ENCODE measurements around the gene TSEN34. TPM values are rescaled to one million over a fixed set of nuclear protein-coding genes. Genes with fewer than 3 reads are reported as not detected.

TSEN34 gene
- total RNA-seq, 1 donor, result 83.8 TPM

DNA sequence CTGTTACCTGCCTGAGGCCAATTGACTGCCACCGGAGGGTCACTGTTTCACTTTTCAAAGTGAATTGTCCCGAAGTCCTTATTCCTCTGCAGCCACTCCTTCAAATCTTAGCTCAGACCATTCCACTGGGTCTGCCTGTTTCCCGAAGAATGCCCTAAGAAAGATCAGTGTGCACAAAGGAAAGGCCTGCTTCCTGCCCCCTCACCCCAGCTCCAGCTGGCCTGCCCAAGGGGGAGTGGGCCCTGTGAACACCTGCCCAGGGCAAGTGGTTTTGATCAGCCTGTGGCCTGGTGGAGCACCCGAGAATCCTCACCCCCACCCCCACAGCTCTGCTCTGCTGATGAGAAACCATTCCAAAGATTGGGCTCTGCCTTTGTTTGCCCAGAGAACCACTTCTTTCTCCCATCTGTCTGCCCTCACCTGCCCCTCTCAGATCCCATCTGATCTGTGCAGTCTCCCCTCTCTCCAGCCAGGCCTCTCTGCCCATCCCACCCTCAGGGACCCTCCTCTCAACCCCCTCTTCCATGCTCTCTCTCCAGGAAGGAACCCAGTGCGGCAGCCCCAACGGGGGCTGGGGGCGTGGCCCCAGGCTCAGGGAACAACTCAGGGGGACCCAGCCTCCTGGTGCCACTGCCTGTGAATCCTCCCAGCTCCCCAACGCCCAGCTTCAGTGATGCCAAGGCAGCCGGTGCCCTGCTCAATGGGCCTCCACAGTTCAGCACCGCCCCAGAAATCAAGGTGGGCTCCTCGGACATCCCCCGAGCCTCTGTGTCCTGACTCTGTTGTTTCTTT lies 41.9 kb upstream of the TSEN34 start:
- TF ChIP-seq, protein P1, sequence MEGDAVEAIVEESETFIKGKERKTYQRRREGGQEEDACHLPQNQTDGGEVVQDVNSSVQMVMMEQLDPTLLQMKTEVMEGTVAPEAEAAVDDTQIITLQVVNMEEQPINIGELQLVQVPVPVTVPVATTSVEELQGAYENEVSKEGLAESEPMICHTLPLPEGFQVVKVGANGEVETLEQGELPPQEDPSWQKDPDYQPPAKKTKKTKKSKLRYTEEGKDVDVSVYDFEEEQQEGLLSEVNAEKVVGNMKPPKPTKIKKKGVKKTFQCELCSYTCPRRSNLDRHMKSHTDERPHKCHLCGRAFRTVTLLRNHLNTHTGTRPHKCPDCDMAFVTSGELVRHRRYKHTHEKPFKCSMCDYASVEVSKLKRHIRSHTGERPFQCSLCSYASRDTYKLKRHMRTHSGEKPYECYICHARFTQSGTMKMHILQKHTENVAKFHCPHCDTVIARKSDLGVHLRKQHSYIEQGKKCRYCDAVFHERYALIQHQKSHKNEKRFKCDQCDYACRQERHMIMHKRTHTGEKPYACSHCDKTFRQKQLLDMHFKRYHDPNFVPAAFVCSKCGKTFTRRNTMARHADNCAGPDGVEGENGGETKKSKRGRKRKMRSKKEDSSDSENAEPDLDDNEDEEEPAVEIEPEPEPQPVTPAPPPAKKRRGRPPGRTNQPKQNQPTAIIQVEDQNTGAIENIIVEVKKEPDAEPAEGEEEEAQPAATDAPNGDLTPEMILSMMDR (IDR thresholded peaks at IDR 0.05; ENCODE audit: insufficient read depth, low read depth, low read length), result no peak

DNA sequence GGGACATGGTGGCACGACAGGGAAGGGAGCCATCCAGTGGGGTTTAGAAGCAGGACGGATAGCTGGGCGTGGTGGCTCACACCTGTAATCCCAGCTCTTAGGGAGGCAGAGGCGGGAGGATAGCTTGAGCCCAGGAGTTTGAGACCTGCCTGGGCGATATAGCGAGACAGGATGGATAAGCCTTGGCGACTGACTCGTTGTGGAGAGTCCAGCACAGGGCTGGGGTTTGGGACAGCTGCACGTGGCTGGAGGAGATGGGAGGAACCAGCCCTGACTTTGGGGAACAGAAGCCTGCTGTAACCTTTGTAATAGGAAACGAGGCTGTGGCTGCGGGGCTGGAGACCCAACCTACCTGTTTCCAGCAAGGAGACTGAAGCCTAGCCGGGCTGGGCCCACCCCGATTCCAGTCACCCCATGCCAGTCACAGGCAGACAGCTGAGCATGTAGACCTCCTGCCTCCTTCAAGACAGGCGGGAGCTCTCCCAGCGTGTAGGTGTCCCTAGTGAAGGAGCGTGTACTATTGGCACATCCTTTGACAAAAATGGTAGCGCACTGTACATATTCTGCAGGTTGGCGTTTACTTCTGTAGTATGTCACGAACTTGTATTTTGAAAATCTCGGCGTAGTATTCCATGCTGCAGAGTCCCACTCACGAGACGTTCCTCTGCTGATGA lies 39.6 kb upstream of the TSEN34 start:
- TF ChIP-seq, protein P1 (IDR thresholded peaks at IDR 0.05; ENCODE audit: insufficient read depth, low read depth, low read length), result no peak
- H3K4me3 ChIP-seq (ENCODE audit: low read depth, low read length), result no peak overlapping the region
- DNase-seq (ENCODE audit: low read depth), result no peak

More for the DNA sequence above, 41.9 kb upstream of the TSEN34 start:
- DNase-seq (ENCODE audit: low read depth), result no peak
- no peak overlapping the region for H3K4me3 ChIP-seq (ENCODE audit: low read depth, low read length)

DNA sequence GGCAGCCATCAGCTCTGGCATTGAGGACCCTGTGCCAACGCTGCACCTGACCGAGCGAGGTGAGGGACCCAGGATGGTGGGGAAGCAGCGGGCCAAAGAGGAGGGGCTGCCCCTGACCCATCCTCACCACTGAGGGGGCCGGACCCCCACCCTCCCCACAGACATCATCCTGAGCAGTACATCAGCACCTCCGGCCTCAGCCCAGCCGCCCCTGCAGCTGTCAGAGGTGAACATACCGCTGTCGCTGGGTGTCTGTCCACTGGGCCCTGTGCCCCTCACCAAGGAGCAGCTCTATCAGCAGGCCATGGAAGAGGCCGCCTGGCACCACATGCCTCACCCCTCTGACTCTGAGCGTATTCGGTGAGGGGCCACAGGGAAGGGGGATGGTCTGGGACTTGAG lies 38.8 kb upstream of the TSEN34 start:
- no peak for DNase-seq (ENCODE audit: low read depth)
- TF ChIP-seq, protein P1 (IDR thresholded peaks at IDR 0.05; ENCODE audit: insufficient read depth, low read depth, low read length), result no peak
- no peak overlapping the region for H3K4me3 ChIP-seq (ENCODE audit: low read depth, low read length)

DNA sequence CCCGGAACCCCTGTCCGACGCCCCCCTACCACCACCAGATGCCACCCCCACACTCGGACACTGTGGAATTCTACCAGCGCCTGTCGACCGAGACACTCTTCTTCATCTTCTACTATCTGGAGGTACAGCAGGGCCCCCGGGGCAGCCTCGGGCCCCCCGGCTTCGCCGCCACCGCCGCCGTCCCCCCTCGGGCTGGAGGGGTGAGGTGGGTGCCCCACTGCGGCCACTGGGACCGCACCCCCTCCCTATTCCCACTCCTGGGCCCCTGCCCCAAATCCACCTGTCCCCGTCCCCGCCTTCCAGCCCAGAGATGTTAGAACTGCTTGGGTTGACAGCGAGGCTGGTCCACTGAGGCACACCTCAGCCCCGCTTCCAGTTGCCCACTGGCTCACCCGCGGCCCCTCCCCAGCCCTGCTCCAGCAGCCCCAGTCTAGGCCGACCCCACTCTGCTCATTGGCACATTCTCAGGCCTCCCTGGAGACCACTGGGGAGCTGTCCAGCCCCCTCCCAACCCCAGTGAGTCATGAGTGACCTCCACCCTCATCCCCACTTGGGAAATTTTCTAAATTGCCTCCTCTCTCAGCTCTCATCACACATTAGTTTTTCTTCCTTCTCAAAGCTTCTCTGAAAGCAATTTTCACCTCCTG lies 38.1 kb upstream of the TSEN34 start:
- H3K4me3 ChIP-seq (ENCODE audit: low read depth, low read length), result no peak overlapping the region
- TF ChIP-seq, protein P1 (IDR thresholded peaks at IDR 0.05; ENCODE audit: insufficient read depth, low read depth, low read length), result no peak
- DNase-seq (ENCODE audit: low read depth), result no peak

DNA sequence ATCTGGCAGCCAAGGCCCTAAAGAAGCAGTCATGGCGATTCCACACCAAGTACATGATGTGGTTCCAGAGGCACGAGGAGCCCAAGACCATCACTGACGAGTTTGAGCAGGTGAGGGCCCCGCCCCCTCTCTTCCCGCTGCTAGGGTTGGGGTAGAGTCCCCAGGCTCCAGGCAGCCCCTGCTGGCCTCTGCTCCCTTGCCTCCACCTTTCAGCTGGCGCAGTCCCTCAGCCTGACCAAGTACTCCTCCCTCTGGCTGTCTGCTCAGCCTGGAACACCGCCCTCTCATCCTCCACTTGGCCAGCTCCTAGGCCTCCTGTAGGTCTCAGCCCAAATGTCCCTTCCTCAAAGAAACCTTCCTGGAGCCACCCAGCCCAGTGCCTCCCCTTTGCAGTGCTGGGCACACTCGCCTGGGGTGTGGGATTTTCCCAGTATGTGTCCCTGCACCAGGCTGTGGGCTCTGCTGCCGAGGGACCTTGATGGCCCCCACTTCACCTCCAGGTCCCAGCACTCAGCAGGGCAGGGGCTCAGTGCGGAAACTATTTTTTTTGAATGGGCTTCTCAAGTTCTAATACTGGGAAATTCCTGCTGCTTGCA lies 37.3 kb upstream of the TSEN34 start:
- no peak overlapping the region for H3K4me3 ChIP-seq (ENCODE audit: low read depth, low read length)
- no peak for DNase-seq (ENCODE audit: low read depth)
- TF ChIP-seq, protein P1 (IDR thresholded peaks at IDR 0.05; ENCODE audit: insufficient read depth, low read depth, low read length), result no peak

DNA sequence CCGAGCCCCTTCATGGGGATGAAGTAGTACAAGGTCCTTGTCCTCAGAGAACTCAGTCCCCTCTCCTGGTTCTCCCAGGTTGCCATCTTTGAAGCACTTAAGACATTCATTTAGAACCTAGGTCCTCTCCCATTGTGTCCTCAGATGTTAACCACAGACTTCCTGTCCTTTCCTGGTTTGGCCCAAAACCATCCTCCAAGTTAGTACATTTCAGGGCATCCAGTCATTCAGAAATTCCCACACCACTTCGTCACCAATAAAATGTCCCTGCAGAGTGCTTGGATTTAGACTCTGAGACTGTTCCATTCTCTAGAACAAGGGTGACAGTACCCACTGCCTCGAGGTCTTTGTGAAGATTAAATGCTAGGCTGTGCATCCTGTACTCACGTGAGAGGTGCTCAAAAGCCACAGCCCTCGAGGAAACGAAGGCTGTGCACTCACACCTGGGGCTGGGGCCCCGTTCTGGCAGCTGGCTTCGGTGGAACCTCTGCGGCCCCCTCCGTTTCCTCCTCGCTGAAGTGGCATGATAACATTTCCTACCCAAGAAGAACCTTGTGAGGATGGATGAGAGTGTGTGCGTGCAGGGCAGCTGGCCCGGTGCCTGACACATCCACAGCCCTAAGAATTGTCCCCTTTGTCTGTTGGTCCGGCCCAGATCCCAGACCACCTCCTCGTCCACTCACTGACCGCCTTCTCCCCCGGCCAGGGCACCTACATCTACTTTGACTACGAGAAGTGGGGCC lies 36.3 kb upstream of the TSEN34 start:
- no peak overlapping the region for H3K4me3 ChIP-seq (ENCODE audit: low read depth, low read length)
- TF ChIP-seq, protein P1 (IDR thresholded peaks at IDR 0.05; ENCODE audit: insufficient read depth, low read depth, low read length), result no peak
- no peak for DNase-seq (ENCODE audit: low read depth)
